ENCODE results near the gene JAK2. TPM values are rescaled to one million over a fixed set of nuclear protein-coding genes. Genes with fewer than 3 reads are reported as not detected.
"Not testable (repeated sequence)": the region's sequence is repeated elsewhere in the genome, so short reads cannot be mapped to it uniquely, and the experiment has no call there.

JAK2 gene
- total RNA-seq, 1 donor from 2014 or later, result 58.7 TPM

DNA sequence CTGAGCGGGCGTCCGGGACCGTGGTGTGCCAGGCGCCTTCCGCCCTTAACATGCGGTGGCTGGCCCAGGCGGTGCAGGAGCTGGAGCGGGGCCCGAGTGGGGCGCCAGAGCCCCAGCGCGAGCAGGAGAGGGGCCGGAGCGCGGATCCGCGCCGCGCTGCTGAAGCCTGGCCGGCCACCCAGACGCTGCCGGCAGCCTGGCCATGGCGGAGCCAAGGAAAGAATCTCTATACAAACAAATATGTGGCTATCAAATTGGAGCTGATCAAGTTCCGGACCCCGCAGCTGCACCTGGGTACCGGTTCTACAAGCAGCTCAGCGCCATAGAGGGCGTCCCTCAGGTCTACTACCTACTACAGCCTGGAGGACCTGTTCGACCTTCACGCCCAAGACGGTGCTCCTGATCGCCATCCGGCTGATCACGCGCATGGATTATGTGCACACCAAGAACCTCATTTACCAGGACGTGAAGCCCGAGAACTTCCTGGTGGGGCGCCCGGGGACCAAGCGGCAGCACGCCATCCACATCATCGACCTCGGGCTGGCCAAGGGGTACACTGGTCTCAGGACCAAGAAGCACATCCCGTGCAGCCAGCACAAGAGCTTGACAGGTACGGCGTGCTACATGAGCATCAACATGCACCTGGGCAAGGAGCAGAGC, 55.8 kb downstream of the JAK2 start:
- no peak for FAIRE-seq
- DNase-seq (ENCODE audit: low spot score in 2 of 2), result no peak

DNA sequence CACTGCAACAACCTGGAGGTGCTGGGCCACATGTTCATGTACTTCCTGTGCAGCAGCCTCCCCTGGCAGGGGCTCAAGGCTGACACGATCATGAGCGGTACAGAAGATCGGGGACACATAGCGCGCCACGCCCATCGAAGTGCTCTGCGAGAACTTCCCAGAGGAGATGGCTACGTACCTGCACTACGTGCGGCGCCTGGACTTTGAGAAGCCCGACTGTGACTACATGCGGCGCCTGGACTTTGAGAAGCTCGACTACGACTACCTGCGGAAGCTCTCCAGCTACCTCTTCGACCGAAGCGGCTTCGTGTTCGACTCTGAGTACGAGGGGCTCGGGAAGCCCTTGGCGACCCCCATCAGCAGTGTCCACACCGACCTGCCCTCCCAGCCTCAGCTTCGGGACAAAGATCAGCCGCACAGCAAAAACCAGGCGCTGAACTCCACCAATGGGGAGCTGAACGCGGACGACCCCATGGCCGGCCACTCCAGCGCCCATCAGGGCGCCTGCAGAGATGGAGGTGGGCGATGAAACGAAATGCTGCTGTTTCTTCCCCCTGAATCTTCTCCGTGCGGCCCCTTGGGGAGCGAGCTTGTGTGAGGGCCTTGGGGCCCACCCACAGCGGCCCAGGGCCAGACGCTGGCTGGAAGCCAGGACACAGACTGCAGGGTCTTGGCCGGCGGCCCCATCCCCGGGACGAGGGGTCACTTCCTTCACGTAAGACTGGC, 56.5 kb downstream of the JAK2 start:
- DNase-seq (ENCODE audit: low spot score in 2 of 2) (no peak), FAIRE-seq (no peak)

DNA sequence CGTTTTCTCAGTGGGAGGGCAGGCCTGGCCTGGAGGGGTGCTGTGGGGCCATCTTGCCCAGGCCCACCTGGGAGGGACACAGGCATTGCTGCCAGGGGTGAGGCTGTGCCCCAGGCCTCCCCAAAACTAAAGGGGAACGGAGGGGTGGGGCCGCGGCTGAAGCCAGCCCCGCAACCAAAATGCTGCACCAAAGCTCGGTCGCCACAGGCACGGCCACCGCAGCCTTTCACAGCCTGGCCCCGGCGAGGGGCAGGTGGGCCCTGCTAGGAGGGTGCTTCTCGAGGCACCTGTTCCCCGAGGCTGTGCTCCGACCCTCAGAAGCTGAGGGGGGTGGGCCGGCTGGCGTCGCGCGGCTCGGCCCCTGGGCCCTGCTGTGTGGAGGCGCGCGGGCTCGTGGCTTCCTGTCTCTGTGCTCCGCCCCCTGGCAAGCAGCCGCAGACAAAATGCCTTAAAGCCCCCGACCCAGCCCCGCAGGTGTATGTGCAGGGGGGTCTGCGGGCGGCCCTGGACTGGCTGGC, 57.6 kb downstream of the JAK2 start:
- no peak for DNase-seq (ENCODE audit: low spot score in 2 of 2)
- no peak for FAIRE-seq

DNA sequence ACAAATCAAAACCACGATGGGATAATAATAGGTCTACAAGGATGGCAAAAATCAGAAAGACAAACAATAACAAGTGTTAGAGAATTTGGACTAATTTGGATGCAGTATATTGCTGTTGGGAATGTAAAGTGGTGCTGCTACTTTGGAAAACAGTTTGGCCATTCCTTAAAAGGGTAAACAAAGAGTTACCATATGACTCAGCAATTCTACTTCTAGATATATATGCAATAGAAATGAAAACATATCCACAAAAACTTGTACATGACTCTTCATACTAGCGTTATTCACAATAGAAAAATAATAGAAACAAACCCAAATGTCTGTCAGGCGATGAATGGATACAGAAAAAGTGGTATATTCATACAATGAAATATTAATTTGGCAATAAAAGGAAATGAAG, 58.3 kb downstream of the JAK2 start:
- DNase-seq (ENCODE audit: low spot score in 2 of 2), result no peak
- FAIRE-seq, result no peak

DNA sequence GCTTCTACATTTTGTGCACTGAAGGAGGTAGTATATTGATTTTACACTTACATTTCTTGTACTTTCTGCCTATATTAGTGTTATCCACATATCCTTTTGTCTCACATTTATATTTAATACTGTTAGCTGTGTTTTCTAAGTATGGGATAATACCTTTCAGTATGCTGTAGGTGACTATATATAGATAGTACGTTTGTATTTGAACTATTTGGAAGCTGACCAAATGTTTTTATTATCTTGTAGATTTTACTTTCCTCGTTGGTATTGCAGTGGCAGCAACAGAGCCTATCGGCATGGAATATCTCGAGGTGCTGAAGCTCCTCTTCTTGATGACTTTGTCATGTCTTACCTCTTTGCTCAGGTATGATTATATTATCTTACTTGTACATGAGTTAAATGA, 59.1 kb downstream of the JAK2 start:
- DNase-seq (ENCODE audit: low spot score in 2 of 2), result no peak
- no peak for FAIRE-seq

DNA sequence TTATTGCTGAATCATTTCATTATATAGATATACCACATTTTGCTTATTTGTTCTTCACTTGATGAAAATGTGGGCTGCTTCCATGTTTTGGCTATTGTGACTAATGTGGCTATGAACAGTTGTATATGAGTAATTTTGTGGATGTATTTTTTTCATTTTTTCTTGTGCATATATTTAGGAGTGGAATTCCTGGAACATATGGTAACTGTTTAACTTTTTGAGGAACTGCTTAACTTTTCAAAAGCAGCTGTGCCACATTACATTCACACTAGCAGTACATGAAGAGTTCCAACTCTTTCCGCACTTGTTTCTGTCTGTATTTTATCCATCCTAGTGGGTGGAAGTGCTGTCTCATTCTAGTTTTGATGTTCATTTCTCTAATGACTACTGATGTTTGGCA, 67.8 kb downstream of the JAK2 start:
- DNase-seq (ENCODE audit: low spot score in 2 of 2), result no peak
- FAIRE-seq, result no peak

DNA sequence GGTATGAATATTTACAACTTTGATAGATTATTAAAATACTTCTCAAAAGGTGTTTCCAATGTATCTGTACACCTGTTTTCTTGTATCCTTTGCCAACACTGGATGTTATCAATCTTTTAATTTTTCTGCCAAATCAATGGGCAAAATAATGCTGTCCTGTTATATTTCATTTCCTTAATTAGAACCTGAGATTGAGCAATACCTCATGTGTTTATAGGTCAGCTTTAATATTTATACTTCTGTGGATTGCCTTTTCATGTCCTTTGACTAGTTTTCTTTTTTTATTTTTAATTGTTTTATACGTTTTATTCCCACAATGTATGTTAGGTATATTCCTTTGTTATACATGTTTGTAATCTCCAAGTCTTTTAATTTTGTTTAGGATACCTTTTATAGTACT, 77.6 kb downstream of the JAK2 start:
- FAIRE-seq (no peak), DNase-seq (ENCODE audit: low spot score in 2 of 2) (no peak)

DNA sequence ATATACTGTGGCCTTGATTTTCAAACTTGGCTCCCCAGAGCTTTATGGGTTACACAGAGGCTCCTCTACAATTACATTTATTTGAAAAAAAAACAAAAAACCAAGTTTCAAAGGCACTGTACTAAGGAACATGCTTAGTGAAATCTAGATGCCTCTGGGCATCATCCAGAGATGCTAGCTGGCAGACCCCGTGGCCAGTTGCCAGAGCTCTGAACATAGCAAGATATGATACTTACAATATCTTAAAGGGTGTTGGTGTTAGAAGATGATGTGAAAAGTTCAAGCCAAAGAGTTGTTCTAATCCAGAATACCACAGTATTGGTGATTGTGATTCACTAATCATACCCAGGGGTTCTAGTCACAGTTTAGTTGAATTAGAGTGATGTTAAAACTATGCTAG, 87.8 kb downstream of the JAK2 start:
- DNase-seq (ENCODE audit: low spot score in 2 of 2) (no peak), FAIRE-seq (no peak)

DNA sequence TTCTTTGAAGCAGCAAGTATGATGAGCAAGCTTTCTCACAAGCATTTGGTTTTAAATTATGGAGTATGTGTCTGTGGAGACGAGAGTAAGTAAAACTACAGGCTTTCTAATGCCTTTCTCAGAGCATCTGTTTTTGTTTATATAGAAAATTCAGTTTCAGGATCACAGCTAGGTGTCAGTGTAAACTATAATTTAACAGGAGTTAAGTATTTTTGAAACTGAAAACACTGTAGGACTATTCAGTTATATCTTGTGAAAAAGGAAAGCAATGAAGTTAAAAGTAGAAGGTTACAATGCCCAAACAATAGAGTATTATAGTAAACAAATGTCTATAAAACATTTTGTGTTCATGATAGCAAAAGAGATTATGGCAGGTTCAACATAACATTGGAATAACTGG, 88.6 kb downstream of the JAK2 start:
- DNase-seq (ENCODE audit: low spot score in 2 of 2) (no peak), FAIRE-seq (no peak)

DNA sequence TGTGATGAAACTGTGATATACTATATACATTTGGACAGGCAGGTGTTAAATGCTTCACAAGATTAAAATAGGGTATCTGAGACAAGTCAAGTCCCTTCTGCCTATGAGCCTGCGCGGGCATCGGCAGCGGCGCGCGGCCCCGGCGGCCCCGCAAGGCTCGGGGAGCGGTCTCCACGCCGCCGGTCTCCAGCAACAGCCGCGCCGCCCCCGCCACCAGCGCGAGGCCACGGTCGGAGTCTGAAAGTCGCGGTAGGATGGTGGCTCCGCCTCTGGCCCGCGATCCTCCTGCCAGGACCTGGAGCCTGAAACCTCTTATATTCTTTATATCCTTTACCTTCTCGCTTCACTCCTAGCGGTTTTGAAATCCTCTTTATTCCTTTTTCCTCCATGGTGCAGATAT, 100.9 kb downstream of the JAK2 start:
- DNase-seq (ENCODE audit: low spot score in 2 of 2), result no peak
- FAIRE-seq, result no peak

DNA sequence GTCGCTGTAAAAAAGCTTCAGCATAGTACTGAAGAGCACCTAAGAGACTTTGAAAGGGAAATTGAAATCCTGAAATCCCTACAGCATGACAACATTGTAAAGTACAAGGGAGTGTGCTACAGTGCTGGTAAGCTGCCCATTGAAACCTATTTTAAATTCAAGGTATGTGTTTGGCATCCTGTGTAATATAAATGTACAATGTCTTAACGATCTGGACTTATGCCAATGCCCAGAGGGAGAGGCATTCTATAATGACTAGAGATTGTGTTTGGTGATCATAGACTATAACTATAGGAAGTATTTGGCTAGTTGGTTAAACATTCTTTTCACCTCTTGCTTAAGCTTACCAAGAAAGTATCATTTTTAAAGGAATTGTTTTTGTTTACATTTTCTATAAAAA, 104.7 kb downstream of the JAK2 start:
- FAIRE-seq (no peak), DNase-seq (ENCODE audit: low spot score in 2 of 2) (no peak)

DNA sequence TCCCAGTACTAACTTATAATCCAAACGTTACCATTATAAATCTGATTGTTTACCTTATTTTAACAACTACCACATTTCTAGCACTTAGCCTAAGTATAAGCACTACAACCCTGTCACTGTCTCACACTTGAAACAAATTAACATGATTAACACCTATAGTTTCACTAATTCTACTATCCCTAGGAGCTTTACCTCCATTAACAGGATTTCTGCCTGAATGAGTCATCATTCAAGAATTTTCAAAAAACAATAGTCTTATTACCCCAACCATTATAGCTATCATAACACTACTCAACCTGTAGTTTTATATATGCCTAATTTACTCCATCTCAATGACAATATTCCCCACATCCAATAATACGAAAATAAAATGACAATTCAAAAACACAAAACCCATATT, 110.7 kb downstream of the JAK2 start:
- FAIRE-seq, result no peak
- DNase-seq (ENCODE audit: low spot score in 2 of 2), result no peak

DNA sequence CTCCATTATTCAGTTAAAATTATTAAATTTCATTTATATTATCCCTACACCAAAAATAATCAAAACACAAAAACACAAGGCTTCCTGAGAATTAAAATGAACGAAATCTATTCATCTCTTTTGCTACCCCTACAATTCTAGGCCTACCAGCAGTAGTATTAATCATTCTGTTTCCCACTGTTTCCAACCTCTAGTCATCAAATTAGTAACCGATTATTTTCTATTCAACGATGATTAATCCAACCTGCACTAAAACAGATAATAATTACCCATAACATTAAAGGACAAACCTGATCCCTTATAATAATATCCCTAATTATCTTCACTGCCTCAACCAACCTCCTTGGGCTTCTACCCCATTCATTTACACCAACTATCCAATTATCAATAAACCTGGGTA, 114.4 kb downstream of the JAK2 start:
- no peak for DNase-seq (ENCODE audit: low spot score in 2 of 2)
- no peak for FAIRE-seq

DNA sequence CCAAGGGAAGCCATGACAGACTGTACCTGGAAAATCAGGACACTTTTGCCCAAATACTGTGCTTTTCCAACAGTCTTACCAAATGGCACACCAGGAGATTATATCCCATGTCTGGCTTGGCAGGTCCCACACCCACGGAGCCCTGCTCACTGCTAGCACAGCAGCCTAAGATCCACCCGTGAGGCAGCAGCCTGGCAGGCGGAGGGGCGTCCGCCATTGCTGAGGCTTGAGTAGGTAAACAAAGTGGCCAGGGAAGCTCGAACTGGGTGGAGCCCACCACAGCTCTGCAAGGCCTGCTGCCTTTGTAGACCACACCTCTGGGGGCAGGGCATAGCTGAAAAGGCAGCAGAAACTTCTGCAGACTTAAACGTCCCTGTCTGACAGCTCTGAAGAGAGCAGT, 116.1 kb downstream of the JAK2 start:
- DNase-seq (ENCODE audit: low spot score in 2 of 2); FAIRE-seq: not testable (repeated sequence)

DNA sequence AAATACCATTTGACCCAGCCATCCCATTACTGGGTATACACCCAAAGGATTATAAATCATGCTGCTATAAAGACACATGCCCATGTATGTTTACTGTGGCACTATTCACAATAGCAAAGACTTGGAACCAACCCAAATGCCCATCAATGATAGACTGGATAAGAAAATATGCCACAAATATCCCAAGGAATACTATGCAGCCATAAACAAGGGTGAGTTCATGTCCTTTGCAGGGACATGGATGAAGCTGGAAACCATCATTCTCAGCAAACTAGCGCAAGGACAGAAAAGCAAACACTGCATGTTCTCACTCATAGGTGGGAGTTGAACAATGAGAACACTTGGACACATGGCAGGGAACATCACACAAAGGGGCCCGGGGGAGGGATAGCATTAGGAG, 121.4 kb downstream of the JAK2 start:
- DNase-seq (ENCODE audit: low spot score in 2 of 2); FAIRE-seq: not testable (repeated sequence)

DNA sequence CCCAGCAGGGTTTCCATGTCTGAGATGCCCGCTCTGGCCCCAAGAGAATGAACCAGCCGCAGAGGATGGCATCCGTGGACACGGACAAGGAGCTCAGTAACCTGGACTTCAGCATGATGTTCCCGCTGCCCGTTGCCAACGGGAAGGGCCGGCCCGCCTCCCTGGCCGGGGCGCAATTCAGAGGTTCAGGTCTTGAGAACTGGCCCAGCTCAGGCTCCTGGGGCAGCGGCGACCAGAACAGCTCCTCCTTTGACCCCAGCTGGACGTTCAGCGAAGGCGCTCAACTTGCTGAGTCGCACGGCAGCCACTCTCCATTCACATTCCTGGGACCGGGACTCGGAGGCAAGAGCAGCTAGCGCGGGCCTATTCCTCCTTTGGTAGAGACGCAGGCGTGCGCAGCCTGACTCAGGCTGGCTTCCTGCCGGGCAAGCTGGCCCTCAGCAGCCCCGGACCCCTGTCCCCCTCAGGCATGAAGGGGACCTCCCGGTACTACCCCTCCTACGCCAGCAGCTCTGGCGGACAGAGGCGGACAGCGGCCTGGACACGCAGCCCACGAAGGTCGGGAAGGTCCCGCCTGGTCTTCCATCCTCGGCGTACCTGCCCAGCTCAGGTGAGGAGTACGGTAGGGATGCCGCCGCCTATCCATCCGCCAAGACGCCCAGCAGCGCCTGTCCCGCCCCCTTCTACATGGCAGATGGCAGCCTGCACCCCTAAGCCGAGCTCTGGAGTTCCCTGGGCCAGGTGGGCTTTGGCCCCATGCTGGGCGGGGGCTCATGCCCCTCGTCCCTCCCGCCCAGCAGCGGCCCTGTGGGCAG, 126.0 kb downstream of the JAK2 start:
- no peak for FAIRE-seq
- no peak for DNase-seq (ENCODE audit: low spot score in 2 of 2)

DNA sequence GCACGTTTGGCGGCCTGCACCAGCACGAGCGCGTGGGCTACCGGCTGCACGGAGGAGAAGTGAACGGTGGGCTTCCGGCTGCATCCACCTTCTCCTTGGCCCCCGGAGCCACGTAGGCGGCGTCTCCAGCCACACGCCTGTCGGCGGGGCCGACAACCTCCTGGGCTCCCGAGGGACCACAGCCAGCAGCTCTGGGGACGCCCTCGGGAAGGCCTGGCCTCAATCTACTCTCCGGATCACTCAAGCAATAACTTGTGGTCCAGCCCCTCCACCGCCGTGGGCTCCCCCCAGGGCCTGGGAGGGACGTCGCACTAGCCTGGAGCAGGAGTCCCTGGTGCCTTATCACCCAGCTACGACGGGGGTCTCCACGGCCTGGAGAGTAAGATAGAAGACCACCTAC, 126.6 kb downstream of the JAK2 start:
- FAIRE-seq (no peak), DNase-seq (ENCODE audit: low spot score in 2 of 2) (no peak)

DNA sequence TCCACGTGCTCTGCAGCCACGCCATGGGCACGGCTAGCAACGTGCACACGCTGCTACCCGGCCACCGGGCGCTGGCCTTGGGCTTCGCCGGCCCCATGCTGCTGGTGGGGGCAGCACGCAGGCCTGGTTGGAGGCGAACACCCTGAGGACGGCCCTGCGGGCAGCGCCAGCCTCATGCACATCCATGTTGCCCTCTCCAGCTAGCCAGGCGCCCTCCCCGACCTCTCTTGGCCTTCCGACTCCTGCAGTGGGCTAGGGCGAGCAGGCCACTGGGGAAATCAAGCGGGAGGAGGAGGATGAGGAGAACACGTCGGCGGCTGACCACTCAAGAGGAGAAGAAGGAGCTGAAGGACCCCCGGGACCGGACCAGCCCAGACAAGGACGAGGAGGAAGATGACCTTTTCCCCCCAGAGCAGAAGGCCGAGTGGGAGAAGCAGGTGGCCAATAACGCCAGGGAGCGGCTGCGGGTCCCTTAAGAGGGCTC, 127.1 kb downstream of the JAK2 start:
- FAIRE-seq, result no peak
- no peak for DNase-seq (ENCODE audit: low spot score in 2 of 2)

DNA sequence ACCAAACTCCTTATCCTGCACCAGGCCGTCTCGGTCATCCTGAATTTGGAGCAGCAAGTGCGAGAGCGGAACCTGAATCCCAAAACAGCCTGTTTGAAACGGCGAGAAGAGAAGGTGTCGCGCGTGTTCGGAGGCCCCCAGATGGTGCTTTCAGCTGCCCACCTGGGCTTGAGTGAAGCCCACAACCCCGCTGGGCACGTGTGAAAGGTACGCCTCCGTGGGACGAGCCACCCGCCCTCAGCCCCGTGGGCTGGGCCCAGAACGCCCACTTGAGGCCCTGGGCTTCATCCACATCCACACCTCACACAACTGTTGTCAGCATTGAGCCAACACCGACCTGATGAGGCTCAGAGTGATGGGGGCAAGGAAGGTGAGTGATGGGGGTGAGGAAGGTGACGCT, 127.6 kb downstream of the JAK2 start:
- FAIRE-seq (no peak), DNase-seq (ENCODE audit: low spot score in 2 of 2) (no peak)

DNA sequence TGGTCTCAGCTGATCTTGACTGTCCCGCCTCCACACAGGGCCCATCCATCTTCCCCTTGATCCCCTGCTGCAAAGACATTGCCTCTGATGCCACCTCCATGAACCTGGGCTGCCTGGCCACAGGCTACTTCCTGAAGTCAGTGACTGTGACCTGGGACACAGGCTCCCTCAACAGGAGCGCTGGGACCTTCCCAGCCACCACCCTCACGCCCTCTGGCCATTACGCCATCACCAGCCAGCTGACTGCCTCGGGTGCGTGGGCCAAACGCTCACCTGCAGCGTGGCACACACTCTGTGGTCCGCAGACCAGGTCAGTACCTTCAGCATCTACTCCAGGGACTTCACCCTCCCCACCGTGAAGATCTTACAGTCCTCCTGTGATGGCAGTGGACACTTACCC, 128.5 kb downstream of the JAK2 start:
- DNase-seq (ENCODE audit: low spot score in 2 of 2) (no peak), FAIRE-seq (no peak)
